SH-SY5Y (cell line): Measurements from ENCODE around the gene ZNF362.

Source experiments
- GATA2 ChIP-seq: IDR thresholded peaks from 2 replicates; pipeline ENCODE4 v1.6.1; 2011; ENCODE audit warnings: mild to moderate bottlenecking, low read depth, low read length
- GATA3 ChIP-seq: IDR thresholded peaks from 2 replicates; pipeline ENCODE4 v1.6.1; 2011; ENCODE audit warnings: low read depth, mild to moderate bottlenecking, low read length, moderate library complexity

GRCh38 chr1:33326785-33327184 lies 70.5 kb downstream of the ZNF362 start:
- TF ChIP-seq GATA2 (no peak), GATA3 (no peak)
